Measurements from ENCODE around the gene SLC25A46.
"Not testable (repeated sequence)": the region's sequence is repeated elsewhere in the genome, so short reads cannot be mapped to it uniquely, and the experiment has no call there.

SLC25A46 gene

GRCh38 chr5:110716247-110717245, 22.3 kb upstream of the SLC25A46 start:
- H3K4me3 ChIP-seq: no peak overlapping the region
- no peaks in the 10 kb centered on the region for H3K36me3 ChIP-seq (ENCODE audit: insufficient read depth, low read length)
- H3K9ac ChIP-seq (ENCODE audit: insufficient read length): no peak overlapping the region
- no peak for DNase-seq (ENCODE audit: low read depth, low spot score)
- H3K27ac ChIP-seq: no peak overlapping the region
- no peaks in the 10 kb centered on the region for H3K9me3 ChIP-seq (ENCODE audit: low read depth, low read length)
- TF ChIP-seq FOXP2 (optimal IDR thresholded peaks at IDR 0.05; ENCODE audit: control extremely low read depth, extremely low read length, insufficient read depth): no peak
- TF ChIP-seq EZH2 (IDR thresholded peaks at IDR 0.05): no peak
- no peak for TF ChIP-seq POLR2AphosphoS5 (IDR thresholded peaks at IDR 0.05; ENCODE audit: borderline replicate concordance, low read depth, low read length)

GRCh38 chr5:110718311-110718710, 20.5 kb upstream of the SLC25A46 start:
- Histone ChIP-seq H3K9ac (ENCODE audit: insufficient read length) (no peak overlapping the region), H3K4me3 (no peak overlapping the region), H3K36me3 (ENCODE audit: insufficient read depth, low read length) (no peaks in the 10 kb centered on the region), H3K9me3 (ENCODE audit: low read depth, low read length) (no peaks in the 10 kb centered on the region), H3K27ac (no peak overlapping the region)
- DNase-seq (ENCODE audit: low read depth, low spot score): no peak
- no peak for TF ChIP-seq EZH2 (IDR thresholded peaks at IDR 0.05)
- no peak for TF ChIP-seq FOXP2 (optimal IDR thresholded peaks at IDR 0.05; ENCODE audit: control extremely low read depth, extremely low read length, insufficient read depth)
- TF ChIP-seq POLR2AphosphoS5 (IDR thresholded peaks at IDR 0.05; ENCODE audit: borderline replicate concordance, low read depth, low read length): no peak

- no peak for TF ChIP-seq EZH2 (IDR thresholded peaks at IDR 0.05)
- TF ChIP-seq FOXP2 (optimal IDR thresholded peaks at IDR 0.05; ENCODE audit: control extremely low read depth, extremely low read length, insufficient read depth): no peak
- TF ChIP-seq POLR2AphosphoS5 (IDR thresholded peaks at IDR 0.05; ENCODE audit: borderline replicate concordance, low read depth, low read length): no peak
- H3K27ac ChIP-seq: no peak within 1 kb of the TSS
- no peak within 1 kb of the TSS for H3K9ac ChIP-seq (ENCODE audit: insufficient read length)
- no peaks in the 10 kb centered on the region for H3K36me3 ChIP-seq (ENCODE audit: insufficient read depth, low read length)
- DNase-seq (ENCODE audit: low read depth, low spot score): no peak
- no peaks in the 10 kb centered on the region for H3K9me3 ChIP-seq (ENCODE audit: low read depth, low read length)
- no peak within 1 kb of the TSS for H3K4me3 ChIP-seq
These were observed 12.4 kb upstream of the SLC25A46 start, which contains the start of gene TMEM232 for GRCh38 chr5:110726249-110727024. Gene TMEM232 (minus strand): TSS chr5:110726671. CDS start chr5:110667352, 59,319 bp downstream.

- DNase-seq (ENCODE audit: low read depth, low spot score): no peak
- Histone ChIP-seq H3K4me3 (no peak overlapping the region), H3K36me3 (ENCODE audit: insufficient read depth, low read length) (no peaks in the 10 kb centered on the region), H3K9me3 (ENCODE audit: low read depth, low read length) (no peaks in the 10 kb centered on the region), H3K9ac (ENCODE audit: insufficient read length) (no peak overlapping the region), H3K27ac (no peak overlapping the region)
- TF ChIP-seq EZH2 (IDR thresholded peaks at IDR 0.05): no peak
- TF ChIP-seq FOXP2 (optimal IDR thresholded peaks at IDR 0.05; ENCODE audit: control extremely low read depth, extremely low read length, insufficient read depth): no peak
- no peak for TF ChIP-seq POLR2AphosphoS5 (IDR thresholded peaks at IDR 0.05; ENCODE audit: borderline replicate concordance, low read depth, low read length)
These were observed 11.8 kb upstream of the SLC25A46 start for GRCh38 chr5:110727025-110727314.

GRCh38 chr5:110731499-110731898, 7.3 kb upstream of the SLC25A46 start:
- DNase-seq (ENCODE audit: low read depth, low spot score); H3K9me3 ChIP-seq (ENCODE audit: low read depth, low read length); H3K9ac ChIP-seq (ENCODE audit: insufficient read length); H3K36me3 ChIP-seq (ENCODE audit: insufficient read depth, low read length); H3K27ac ChIP-seq; H3K4me3 ChIP-seq: not testable (repeated sequence)

- H3K4me3 ChIP-seq: no peak overlapping the region
- no peak for DNase-seq (ENCODE audit: low read depth, low spot score)
- no peaks in the 10 kb centered on the region for H3K9me3 ChIP-seq (ENCODE audit: low read depth, low read length)
- no peak overlapping the region for H3K9ac ChIP-seq (ENCODE audit: insufficient read length)
- no peaks in the 10 kb centered on the region for H3K36me3 ChIP-seq (ENCODE audit: insufficient read depth, low read length)
- H3K27ac ChIP-seq: no peak overlapping the region
- TF ChIP-seq FOXP2 (optimal IDR thresholded peaks at IDR 0.05; ENCODE audit: control extremely low read depth, extremely low read length, insufficient read depth) (no peak), EZH2 (IDR thresholded peaks at IDR 0.05) (no peak), POLR2AphosphoS5 (IDR thresholded peaks at IDR 0.05; ENCODE audit: borderline replicate concordance, low read depth, low read length) (no peak)
These were observed 4.7 kb upstream of the SLC25A46 start for GRCh38 chr5:110734101-110734500.

GRCh38 chr5:110735556-110735955, 3.3 kb upstream of the SLC25A46 start:
- H3K9me3 ChIP-seq (ENCODE audit: low read depth, low read length): no peaks in the 10 kb centered on the region
- no peak overlapping the region for H3K9ac ChIP-seq (ENCODE audit: insufficient read length)
- TF ChIP-seq POLR2AphosphoS5 (IDR thresholded peaks at IDR 0.05; ENCODE audit: borderline replicate concordance, low read depth, low read length): no peak
- no peak for TF ChIP-seq EZH2 (IDR thresholded peaks at IDR 0.05)
- TF ChIP-seq FOXP2 (optimal IDR thresholded peaks at IDR 0.05; ENCODE audit: control extremely low read depth, extremely low read length, insufficient read depth): no peak
- no peaks in the 10 kb centered on the region for H3K36me3 ChIP-seq (ENCODE audit: insufficient read depth, low read length)
- H3K4me3 ChIP-seq: no peak overlapping the region
- no peak overlapping the region for H3K27ac ChIP-seq
- no peak for DNase-seq (ENCODE audit: low read depth, low spot score)

- Histone ChIP-seq H3K36me3 (ENCODE audit: insufficient read depth, low read length) (no peaks in the 10 kb centered on the region), H3K9ac (ENCODE audit: insufficient read length) (no peak overlapping the region), H3K27ac (no peak overlapping the region), H3K4me3 (no peak overlapping the region), H3K9me3 (ENCODE audit: low read depth, low read length) (no peaks in the 10 kb centered on the region)
- no peak for TF ChIP-seq EZH2 (IDR thresholded peaks at IDR 0.05)
- TF ChIP-seq POLR2AphosphoS5 (IDR thresholded peaks at IDR 0.05; ENCODE audit: borderline replicate concordance, low read depth, low read length): no peak
- no peak for TF ChIP-seq FOXP2 (optimal IDR thresholded peaks at IDR 0.05; ENCODE audit: control extremely low read depth, extremely low read length, insufficient read depth)
- DNase-seq (ENCODE audit: low read depth, low spot score): no peak
These were observed 2.1 kb upstream of the SLC25A46 start for GRCh38 chr5:110736753-110737152.

Data from SK-N-MC (cell line).